Measurements from ENCODE around the gene CC2D1B. TPM values are rescaled to one million over a fixed set of nuclear protein-coding genes. Genes with fewer than 3 reads are reported as not detected.

Gene CC2D1B
- total and polyA plus RNA-seq, 9 of the 15 experiments (the other 6 are each of a cell fraction or from before 2014, with no cell fraction given): 1.2 to 33.6 (median 25.5) TPM

DNA sequence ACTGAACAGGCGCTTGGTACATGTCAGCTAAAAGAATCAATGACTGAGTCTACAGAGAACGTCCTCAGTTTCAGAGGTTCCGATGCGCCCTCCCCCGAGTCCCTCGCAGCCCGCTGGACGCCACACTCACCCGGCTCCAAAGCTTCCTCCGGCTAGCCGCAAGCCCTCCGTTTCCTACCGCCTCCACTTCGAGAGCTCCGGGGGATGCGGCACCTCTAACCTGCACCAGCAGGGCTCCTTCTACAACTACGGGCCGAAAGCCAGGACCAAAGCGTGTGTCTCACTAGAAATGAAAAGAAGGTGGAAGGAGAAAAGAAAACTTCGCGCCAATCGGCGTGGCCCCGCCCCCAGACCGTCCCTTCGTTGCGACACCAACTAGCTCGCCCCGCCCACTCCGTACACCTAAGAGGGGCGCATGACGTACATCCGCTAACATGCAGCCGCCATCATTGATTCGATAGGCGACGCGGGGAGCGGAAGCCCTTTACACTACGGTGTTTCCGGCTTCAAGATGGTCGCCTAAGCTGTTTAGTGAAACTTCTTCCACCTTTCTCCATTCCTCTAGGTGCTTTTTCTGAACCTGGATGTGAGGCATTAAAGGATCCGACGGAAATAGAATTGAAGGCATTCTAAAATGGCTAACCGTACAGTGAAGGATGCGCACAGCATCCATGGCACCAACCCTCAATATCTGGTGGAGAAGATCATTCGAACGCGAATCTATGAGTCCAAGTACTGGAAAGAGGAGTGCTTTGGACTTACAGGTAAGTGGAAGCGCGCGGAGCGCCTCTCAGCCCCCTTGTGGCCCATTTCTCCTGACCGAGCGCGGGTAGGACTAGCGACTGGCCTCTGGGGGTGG lies 38.3 kb upstream of the CC2D1B start, which contains the start of the genes ORC1 and PRPF38A (continued):
- TF ChIP-seq, protein P1, sequence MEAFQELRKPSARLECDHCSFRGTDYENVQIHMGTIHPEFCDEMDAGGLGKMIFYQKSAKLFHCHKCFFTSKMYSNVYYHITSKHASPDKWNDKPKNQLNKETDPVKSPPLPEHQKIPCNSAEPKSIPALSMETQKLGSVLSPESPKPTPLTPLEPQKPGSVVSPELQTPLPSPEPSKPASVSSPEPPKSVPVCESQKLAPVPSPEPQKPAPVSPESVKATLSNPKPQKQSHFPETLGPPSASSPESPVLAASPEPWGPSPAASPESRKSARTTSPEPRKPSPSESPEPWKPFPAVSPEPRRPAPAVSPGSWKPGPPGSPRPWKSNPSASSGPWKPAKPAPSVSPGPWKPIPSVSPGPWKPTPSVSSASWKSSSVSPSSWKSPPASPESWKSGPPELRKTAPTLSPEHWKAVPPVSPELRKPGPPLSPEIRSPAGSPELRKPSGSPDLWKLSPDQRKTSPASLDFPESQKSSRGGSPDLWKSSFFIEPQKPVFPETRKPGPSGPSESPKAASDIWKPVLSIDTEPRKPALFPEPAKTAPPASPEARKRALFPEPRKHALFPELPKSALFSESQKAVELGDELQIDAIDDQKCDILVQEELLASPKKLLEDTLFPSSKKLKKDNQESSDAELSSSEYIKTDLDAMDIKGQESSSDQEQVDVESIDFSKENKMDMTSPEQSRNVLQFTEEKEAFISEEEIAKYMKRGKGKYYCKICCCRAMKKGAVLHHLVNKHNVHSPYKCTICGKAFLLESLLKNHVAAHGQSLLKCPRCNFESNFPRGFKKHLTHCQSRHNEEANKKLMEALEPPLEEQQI (IDR thresholded peaks at IDR 0.05): peak; percentile 67; the same call in 1 of the 2 replicates
- no peak for TF ChIP-seq ZSCAN29 (IDR thresholded peaks at IDR 0.05)
- TF ChIP-seq, protein P2, sequence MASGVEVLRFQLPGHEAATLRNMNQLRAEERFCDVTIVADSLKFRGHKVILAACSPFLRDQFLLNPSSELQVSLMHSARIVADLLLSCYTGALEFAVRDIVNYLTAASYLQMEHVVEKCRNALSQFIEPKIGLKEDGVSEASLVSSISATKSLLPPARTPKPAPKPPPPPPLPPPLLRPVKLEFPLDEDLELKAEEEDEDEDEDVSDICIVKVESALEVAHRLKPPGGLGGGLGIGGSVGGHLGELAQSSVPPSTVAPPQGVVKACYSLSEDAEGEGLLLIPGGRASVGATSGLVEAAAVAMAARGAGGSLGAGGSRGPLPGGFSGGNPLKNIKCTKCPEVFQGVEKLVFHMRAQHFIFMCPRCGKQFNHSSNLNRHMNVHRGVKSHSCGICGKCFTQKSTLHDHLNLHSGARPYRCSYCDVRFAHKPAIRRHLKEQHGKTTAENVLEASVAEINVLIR (CRISPR knock-in tag; IDR thresholded peaks at IDR 0.05): peak; percentile 91
- TF ChIP-seq EP300 (IDR thresholded peaks at IDR 0.05; ENCODE audit: low read length): no peak; the same call in 1 of the 2 replicates
- no peak for TF ChIP-seq ESRRB (CRISPR knock-in tag; IDR thresholded peaks at IDR 0.05; ENCODE audit: borderline replicate concordance)
- TF ChIP-seq ZNF695 (CRISPR knock-in tag; IDR thresholded peaks at IDR 0.05): no peak
- TF ChIP-seq TRIM24 (IDR thresholded peaks at IDR 0.05): no peak
- no peak for TF ChIP-seq HSF4 (CRISPR knock-in tag; IDR thresholded peaks at IDR 0.05; ENCODE audit: borderline replicate concordance)
- no peak for TF ChIP-seq ZNF696 (CRISPR knock-in tag; conservative IDR thresholded peaks at IDR 0.05)
- TF ChIP-seq, protein P3, sequence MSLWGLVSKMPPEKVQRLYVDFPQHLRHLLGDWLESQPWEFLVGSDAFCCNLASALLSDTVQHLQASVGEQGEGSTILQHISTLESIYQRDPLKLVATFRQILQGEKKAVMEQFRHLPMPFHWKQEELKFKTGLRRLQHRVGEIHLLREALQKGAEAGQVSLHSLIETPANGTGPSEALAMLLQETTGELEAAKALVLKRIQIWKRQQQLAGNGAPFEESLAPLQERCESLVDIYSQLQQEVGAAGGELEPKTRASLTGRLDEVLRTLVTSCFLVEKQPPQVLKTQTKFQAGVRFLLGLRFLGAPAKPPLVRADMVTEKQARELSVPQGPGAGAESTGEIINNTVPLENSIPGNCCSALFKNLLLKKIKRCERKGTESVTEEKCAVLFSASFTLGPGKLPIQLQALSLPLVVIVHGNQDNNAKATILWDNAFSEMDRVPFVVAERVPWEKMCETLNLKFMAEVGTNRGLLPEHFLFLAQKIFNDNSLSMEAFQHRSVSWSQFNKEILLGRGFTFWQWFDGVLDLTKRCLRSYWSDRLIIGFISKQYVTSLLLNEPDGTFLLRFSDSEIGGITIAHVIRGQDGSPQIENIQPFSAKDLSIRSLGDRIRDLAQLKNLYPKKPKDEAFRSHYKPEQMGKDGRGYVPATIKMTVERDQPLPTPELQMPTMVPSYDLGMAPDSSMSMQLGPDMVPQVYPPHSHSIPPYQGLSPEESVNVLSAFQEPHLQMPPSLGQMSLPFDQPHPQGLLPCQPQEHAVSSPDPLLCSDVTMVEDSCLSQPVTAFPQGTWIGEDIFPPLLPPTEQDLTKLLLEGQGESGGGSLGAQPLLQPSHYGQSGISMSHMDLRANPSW (CRISPR knock-in tag; IDR thresholded peaks at IDR 0.05): no peak
- TF ChIP-seq, protein P4, sequence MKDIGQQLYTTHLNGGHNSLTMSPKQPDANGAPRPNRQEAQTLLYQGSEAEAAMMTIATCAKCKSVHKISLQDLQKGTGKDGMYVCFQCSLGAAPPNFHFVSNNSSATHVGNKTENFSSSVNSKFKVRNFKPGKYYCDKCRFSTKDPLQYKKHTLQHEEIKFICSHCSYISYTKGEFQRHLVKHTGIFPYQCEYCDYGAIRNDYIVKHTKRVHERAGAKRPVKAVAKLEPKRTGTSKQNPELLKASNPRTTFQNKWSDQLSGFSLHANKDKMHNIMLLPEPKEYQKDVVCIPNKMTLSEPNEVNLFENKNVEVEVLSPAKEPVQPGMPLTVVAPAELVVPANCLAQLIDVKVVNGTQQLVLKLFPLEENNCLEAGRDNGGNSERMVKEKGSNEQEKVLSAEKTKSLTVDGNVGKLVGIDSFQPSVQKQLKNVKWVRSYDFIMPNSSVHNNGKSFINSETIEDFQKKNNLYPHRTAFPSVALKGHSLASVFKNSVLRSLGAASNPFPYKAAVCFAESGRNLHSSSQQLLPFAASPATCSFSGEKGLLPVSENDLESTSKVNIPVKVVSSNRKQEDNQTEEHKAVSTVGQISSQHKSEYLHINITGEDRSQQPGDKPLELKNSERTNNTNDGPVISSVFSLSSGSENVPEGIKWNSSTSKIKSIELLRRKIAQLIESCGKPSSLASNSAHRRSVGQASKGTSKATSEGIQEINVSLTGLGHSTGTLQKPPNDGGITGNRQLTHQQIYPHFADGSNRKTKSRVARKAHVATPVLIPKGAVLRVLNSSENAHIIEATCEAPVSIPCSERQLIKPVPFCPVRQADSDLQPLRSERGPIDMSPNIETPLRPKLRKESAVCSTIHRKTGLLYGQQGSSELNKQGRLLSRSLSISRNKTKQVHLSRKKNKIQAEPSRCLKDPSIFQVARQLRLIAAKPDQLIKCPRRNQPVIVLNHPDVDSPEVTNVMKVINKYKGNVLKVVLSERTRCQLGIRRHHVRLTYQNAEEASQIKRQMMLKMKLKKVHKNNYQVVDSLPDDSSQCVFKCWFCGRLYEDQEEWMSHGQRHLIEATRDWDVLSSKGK (CRISPR knock-in tag; IDR thresholded peaks at IDR 0.05): no peak
- TF ChIP-seq JUN (IDR thresholded peaks at IDR 0.05; ENCODE audit: borderline replicate concordance, low read depth, low read length): 0 out of 2 replicates have a peak, but pooled peaks have one; percentile 29
- peak; percentile 86; the same call in 1 of the 2 replicates for TF ChIP-seq JUN (CRISPR knock-in tag; IDR thresholded peaks at IDR 0.05; ENCODE audit: borderline replicate concordance)
- TF ChIP-seq, protein P5, sequence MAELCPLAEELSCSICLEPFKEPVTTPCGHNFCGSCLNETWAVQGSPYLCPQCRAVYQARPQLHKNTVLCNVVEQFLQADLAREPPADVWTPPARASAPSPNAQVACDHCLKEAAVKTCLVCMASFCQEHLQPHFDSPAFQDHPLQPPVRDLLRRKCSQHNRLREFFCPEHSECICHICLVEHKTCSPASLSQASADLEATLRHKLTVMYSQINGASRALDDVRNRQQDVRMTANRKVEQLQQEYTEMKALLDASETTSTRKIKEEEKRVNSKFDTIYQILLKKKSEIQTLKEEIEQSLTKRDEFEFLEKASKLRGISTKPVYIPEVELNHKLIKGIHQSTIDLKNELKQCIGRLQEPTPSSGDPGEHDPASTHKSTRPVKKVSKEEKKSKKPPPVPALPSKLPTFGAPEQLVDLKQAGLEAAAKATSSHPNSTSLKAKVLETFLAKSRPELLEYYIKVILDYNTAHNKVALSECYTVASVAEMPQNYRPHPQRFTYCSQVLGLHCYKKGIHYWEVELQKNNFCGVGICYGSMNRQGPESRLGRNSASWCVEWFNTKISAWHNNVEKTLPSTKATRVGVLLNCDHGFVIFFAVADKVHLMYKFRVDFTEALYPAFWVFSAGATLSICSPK (IDR thresholded peaks at IDR 0.05; ENCODE audit: borderline replicate concordance): no peak
- TF ChIP-seq NCOA1 (IDR thresholded peaks at IDR 0.05; ENCODE audit: low read depth): peak; percentile 94
